Testis (tissue), 2 donors: ENCODE measurements around the gene ZNRD2.

Experiments
- POLR2A ChIP-seq: fragments of 450-650 bp; IDR thresholded peaks from one replicate; pipeline ENCODE4 v1.6.1; 2017; ENCODE audit warnings: antibody characterized with exemption, mild to moderate bottlenecking, moderate library complexity
- TF ChIP-seq, protein P1 (sequence below), 3 experiments: fragments of 450-650 bp in 2 of 3; fragments of 200-600 bp in 1 of 3; sonication (generic) in 1 of 3; IDR thresholded peaks; one replicate each; pipeline ENCODE4 v1.5.1; 2016 to 2019; ENCODE audit warnings: antibody characterized with exemption in 3 of 3, mild to moderate bottlenecking in 2 of 3, moderate library complexity in 1 of 3

DNA sequence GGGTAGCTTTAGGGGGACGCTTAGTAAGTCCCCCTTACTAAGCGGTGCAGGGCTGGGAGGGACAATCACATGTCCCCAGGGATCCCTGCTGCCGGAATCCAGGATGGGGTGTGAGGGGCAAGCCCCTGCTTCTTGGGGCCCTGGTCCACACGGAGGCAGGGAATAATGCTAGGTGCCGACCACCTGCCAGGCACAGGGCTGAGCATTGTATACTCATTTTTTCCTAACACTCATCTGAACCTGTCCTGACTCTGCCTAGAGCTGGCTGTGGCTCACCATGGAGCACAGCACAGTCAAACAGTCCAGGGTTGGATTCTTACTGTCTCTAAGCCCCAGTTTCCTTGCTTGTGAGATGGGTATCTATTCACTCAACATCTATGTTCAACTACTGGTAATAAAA, 10.7 kb upstream of the ZNRD2 start:
- TF ChIP-seq, protein P1, sequence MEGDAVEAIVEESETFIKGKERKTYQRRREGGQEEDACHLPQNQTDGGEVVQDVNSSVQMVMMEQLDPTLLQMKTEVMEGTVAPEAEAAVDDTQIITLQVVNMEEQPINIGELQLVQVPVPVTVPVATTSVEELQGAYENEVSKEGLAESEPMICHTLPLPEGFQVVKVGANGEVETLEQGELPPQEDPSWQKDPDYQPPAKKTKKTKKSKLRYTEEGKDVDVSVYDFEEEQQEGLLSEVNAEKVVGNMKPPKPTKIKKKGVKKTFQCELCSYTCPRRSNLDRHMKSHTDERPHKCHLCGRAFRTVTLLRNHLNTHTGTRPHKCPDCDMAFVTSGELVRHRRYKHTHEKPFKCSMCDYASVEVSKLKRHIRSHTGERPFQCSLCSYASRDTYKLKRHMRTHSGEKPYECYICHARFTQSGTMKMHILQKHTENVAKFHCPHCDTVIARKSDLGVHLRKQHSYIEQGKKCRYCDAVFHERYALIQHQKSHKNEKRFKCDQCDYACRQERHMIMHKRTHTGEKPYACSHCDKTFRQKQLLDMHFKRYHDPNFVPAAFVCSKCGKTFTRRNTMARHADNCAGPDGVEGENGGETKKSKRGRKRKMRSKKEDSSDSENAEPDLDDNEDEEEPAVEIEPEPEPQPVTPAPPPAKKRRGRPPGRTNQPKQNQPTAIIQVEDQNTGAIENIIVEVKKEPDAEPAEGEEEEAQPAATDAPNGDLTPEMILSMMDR (IDR thresholded peaks at IDR 0.05): no peak
- no peak for TF ChIP-seq POLR2A
